ENCODE data around the gene ARID3B. TPM values are rescaled to one million over a fixed set of nuclear protein-coding genes. Genes with fewer than 3 reads are reported as not detected.

The ARID3B gene
- polyA plus RNA-seq, 2 of the 4 experiments (the other 2 are of a cell fraction), result 2.3 TPM

DNA sequence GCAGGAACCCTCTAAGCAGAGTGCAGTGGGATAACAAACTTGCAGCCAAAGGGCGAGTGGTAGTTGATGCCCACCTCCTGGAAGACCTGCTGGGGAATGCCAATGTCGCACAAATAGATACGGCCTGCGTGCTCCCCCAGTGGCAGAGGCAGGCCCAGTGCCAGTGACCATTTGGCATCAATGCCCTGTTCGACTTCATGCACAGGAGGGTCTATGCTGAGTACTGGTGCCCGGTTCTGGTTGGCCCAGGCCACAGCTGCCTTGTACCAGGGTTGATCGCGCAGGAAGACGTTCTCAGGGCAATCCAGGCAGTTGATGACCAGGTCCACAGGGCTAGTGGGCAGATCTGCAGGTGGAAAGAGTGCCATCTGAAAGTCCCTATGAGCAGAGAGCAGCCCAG lies 91.6 kb downstream of the ARID3B start:
- CTCF ChIA-PET, result interaction anchor here (0.6 to 23.2 kb wide), 30 partner anchors 8 to 493 kb away, joined by 3 to 701 read pairs (median 5); partner anchors contain the start of genes CLK3, CSK, CYP1A1 and CYP1A2
- no peak overlapping the region for H3K27ac ChIP-seq
- FAIRE-seq, result no peak
- ATAC-seq, result no peak
- H3K4me3 ChIP-seq, result no peak overlapping the region
- H3K4me1 ChIP-seq, result no peaks in the 10 kb centered on the region
- DNase-seq (ENCODE audit: low read depth in 1 of 2, low spot score in 1 of 2), result no peak
- WGBS (ENCODE audit: missing lambda C conversion rate), result 70% methylated on average over 7 of the region's 9 CpGs
- H3K9me3 ChIP-seq, result no peaks in the 10 kb centered on the region
- no peak overlapping the region for H3K4me2 ChIP-seq
- POLR2A ChIA-PET, result no interaction called here
- TF ChIP-seq, protein P1, sequence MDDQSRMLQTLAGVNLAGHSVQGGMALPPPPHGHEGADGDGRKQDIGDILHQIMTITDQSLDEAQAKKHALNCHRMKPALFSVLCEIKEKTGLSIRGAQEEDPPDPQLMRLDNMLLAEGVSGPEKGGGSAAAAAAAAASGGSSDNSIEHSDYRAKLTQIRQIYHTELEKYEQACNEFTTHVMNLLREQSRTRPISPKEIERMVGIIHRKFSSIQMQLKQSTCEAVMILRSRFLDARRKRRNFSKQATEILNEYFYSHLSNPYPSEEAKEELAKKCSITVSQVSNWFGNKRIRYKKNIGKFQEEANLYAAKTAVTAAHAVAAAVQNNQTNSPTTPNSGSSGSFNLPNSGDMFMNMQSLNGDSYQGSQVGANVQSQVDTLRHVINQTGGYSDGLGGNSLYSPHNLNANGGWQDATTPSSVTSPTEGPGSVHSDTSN (IDR thresholded peaks at IDR 0.05), result no peak

DNA sequence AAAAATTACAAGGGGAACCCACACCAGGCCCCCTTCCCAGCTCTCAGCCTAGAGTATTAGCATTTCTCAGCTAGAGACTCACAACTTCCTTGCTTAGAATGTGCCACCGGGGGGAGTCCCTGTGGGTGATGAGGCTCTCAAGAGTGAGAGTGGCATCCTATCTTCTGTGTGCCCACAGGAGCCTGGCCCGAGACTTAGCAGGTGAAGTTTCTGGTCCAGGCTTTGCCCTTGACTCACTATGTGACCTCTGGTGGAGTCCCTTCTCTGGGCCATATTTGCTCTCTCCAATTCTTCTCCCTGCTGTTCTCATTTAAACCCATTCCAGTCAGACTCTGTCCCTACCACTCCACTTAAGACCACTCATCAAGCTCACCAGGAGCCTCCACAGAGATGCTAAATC lies 92.8 kb downstream of the ARID3B start:
- 59% methylated on average over 2 of the region's 2 CpGs for WGBS (ENCODE audit: missing lambda C conversion rate)
- FAIRE-seq, result no peak
- no peak for TF ChIP-seq NFE2L2 (conservative IDR thresholded peaks at IDR 0.05; ENCODE audit: low read length)
- TF ChIP-seq HOXA7 (CRISPR knock-in tag; IDR thresholded peaks at IDR 0.05), result no peak
- no peak for TF ChIP-seq TFCP2L1 (CRISPR knock-in tag; IDR thresholded peaks at IDR 0.05)
- no peak for TF ChIP-seq JUN (IDR thresholded peaks at IDR 0.05)
- no peak for TF ChIP-seq CBX8 (IDR thresholded peaks at IDR 0.05)
- TF ChIP-seq HOXB13 (CRISPR knock-in tag; IDR thresholded peaks at IDR 0.05; ENCODE audit: low read depth), result no peak
- no peak for TF ChIP-seq MAZ (IDR thresholded peaks at IDR 0.05; ENCODE audit: borderline replicate concordance, low read depth, low read length)
- TF ChIP-seq, protein P2, sequence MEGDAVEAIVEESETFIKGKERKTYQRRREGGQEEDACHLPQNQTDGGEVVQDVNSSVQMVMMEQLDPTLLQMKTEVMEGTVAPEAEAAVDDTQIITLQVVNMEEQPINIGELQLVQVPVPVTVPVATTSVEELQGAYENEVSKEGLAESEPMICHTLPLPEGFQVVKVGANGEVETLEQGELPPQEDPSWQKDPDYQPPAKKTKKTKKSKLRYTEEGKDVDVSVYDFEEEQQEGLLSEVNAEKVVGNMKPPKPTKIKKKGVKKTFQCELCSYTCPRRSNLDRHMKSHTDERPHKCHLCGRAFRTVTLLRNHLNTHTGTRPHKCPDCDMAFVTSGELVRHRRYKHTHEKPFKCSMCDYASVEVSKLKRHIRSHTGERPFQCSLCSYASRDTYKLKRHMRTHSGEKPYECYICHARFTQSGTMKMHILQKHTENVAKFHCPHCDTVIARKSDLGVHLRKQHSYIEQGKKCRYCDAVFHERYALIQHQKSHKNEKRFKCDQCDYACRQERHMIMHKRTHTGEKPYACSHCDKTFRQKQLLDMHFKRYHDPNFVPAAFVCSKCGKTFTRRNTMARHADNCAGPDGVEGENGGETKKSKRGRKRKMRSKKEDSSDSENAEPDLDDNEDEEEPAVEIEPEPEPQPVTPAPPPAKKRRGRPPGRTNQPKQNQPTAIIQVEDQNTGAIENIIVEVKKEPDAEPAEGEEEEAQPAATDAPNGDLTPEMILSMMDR (IDR thresholded peaks at IDR 0.05), result no peak
- DNase-seq (ENCODE audit: low read depth in 1 of 2, low spot score in 1 of 2), result no peak
- ATAC-seq, result no peak
- no peaks in the 10 kb centered on the region for H3K9me3 ChIP-seq
- no peaks in the 10 kb centered on the region for H3K4me1 ChIP-seq
- no peak overlapping the region for H3K4me2 ChIP-seq
- H3K27ac ChIP-seq, result no peak overlapping the region
- H3K4me3 ChIP-seq, result no peak overlapping the region
- ChIA-PET CTCF (interaction anchor here (0.6 to 23.2 kb wide), 16 partner anchors 13 to 320 kb away, joined by 3 to 701 read pairs (median 8); partner anchors contain the start of genes CLK3, CYP1A1 and EDC3), POLR2A (no interaction called here)

DNA sequence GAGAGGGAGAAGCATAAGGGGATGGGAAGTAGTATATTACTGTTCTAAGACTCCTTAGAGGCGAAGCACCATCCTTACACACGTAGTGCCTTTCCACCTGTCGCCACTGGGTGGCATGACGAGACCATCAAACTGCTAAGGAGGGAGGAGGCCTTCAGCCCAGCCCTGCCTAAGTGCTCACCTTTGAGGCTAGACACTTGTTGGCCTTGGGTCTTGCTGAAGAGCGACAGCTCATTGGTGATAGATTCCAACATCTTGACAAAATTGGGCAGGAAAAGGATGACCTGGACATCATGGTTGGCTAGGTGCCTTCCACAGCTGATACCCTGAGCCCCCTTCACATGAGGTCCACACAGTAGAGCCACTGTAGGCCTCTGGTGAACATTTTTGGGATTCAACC lies 94.2 kb downstream of the ARID3B start:
- POLR2A ChIA-PET, result no interaction called here
- Histone ChIP-seq H3K9me3 (no peaks in the 10 kb centered on the region), H3K4me2 (no peak overlapping the region), H3K4me3 (no peak overlapping the region), H3K4me1 (no peaks in the 10 kb centered on the region), H3K27ac (no peak overlapping the region; a peak in 1 of 6 replicates)
- DNase-seq (ENCODE audit: low read depth in 1 of 2, low spot score in 1 of 2), result peak; percentile 54 to 68
- FAIRE-seq, result no peak
- CTCF ChIA-PET, result interaction anchor here (0.6 to 23.2 kb wide), 37 partner anchors 8 to 318 kb away, joined by 3 to 701 read pairs (median 4); partner anchors contain the start of genes CLK3 and EDC3
- TF ChIP-seq RAD21 (conservative IDR thresholded peaks at IDR 0.05 in 1 of 2, IDR thresholded peaks at IDR 0.05 in 1 of 2) (peak; percentile 80 to 88), ZSCAN20 (CRISPR knock-in tag; IDR thresholded peaks at IDR 0.05) (no peak), SMC3 (IDR thresholded peaks at IDR 0.05) (peak; percentile 74)
- TF ChIP-seq, protein P2 (IDR thresholded peaks at IDR 0.05), result peak; percentile 72
- 16% methylated on average over 5 of the region's 5 CpGs for WGBS (ENCODE audit: missing lambda C conversion rate)
- ATAC-seq, result peak; percentile 75 to 85

DNA sequence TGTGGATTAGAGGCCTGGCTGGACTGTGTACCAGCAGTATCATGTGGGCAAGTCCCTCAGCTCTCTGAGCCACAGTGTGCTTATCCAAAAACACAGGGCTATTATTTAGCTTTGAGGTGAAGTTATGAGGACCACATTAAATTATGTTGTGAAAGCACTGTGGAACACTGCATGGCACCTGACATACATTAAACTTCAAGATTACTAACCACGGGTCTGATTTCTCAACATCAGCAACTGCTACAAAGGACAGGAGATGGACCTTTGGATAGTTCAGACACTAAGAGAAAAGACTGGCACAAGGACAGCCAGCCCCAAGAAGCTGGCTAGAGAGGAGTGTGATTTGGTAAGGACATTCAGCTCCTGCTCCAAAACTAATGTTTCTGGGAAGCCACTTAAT lies 96.0 kb downstream of the ARID3B start:
- no peak overlapping the region; a peak in 1 of 6 replicates for H3K27ac ChIP-seq
- H3K4me3 ChIP-seq, result no peak overlapping the region
- CTCF ChIA-PET, result interaction anchor here (0.7 to 23.2 kb wide), 10 partner anchors 8 to 351 kb away, joined by 3 to 701 read pairs (median 4); partner anchors contain the start of gene CLK3
- FAIRE-seq (no peak), ATAC-seq (no peak), DNase-seq (ENCODE audit: low read depth in 1 of 2, low spot score in 1 of 2) (no peak)
- H3K9me3 ChIP-seq, result no peaks in the 10 kb centered on the region
- H3K4me2 ChIP-seq, result no peak overlapping the region
- 23% methylated on average over 1 of the region's 1 CpG for WGBS (ENCODE audit: missing lambda C conversion rate)
- H3K4me1 ChIP-seq, result no peaks in the 10 kb centered on the region
- POLR2A ChIA-PET, result no interaction called here
- TF ChIP-seq ZFP36 (IDR thresholded peaks at IDR 0.05; ENCODE audit: borderline replicate concordance, partially characterized antibody), result no peak
- TF ChIP-seq SREBF2 (IDR thresholded peaks at IDR 0.05), result no peak
- TF ChIP-seq KDM5A (IDR thresholded peaks at IDR 0.05), result no peak
- no peak for TF ChIP-seq NPAS2 (CRISPR knock-in tag; IDR thresholded peaks at IDR 0.05; ENCODE audit: borderline replicate concordance)
- TF ChIP-seq, protein P3, sequence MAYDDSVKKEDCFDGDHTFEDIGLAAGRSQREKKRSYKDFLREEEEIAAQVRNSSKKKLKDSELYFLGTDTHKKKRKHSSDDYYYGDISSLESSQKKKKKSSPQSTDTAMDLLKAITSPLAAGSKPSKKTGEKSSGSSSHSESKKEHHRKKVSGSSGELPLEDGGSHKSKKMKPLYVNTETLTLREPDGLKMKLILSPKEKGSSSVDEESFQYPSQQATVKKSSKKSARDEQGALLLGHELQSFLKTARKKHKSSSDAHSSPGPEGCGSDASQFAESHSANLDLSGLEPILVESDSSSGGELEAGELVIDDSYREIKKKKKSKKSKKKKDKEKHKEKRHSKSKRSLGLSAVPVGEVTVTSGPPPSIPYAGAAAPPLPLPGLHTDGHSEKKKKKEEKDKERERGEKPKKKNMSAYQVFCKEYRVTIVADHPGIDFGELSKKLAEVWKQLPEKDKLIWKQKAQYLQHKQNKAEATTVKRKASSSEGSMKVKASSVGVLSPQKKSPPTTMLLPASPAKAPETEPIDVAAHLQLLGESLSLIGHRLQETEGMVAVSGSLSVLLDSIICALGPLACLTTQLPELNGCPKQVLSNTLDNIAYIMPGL (CRISPR knock-in tag; IDR thresholded peaks at IDR 0.05; ENCODE audit: borderline replicate concordance), result no peak
- TF ChIP-seq, protein P4, sequence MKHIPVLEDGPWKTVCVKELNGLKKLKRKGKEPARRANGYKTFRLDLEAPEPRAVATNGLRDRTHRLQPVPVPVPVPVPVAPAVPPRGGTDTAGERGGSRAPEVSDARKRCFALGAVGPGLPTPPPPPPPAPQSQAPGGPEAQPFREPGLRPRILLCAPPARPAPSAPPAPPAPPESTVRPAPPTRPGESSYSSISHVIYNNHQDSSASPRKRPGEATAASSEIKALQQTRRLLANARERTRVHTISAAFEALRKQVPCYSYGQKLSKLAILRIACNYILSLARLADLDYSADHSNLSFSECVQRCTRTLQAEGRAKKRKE (CRISPR knock-in tag; IDR thresholded peaks at IDR 0.05; ENCODE audit: low read depth), result no peak
- TF ChIP-seq GATA3 (IDR thresholded peaks at IDR 0.05; ENCODE audit: borderline replicate concordance), result no peak
- TF ChIP-seq, protein P5, sequence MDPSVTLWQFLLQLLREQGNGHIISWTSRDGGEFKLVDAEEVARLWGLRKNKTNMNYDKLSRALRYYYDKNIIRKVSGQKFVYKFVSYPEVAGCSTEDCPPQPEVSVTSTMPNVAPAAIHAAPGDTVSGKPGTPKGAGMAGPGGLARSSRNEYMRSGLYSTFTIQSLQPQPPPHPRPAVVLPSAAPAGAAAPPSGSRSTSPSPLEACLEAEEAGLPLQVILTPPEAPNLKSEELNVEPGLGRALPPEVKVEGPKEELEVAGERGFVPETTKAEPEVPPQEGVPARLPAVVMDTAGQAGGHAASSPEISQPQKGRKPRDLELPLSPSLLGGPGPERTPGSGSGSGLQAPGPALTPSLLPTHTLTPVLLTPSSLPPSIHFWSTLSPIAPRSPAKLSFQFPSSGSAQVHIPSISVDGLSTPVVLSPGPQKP (IDR thresholded peaks at IDR 0.05; ENCODE audit: low read depth, low read length), result no peak
- no peak for TF ChIP-seq ZNF302 (CRISPR knock-in tag; IDR thresholded peaks at IDR 0.05)

Data from A549 (cell line).